ENCODE measurements around the gene ANKRD12.

DNA sequence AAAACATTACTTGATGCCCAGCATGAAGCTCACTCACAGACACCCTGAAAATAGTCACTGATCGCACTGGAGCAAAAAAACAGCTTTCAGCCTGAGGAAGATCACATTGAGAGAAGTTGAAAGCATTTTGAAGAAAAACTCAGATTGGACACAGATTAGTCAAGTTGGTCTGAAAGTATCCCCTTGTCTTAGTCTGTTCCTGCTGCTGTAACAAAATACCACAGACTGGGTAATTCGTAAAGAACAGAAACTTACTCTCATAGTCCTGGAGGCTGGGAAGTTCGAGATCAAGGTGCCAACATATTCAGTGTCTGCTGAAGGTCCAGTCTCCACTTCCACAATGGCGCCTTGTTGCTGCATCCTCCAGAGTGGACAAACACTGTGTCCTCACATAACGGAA lies 48.3 kb upstream of the ANKRD12 start:
- TF ChIP-seq, protein P1, sequence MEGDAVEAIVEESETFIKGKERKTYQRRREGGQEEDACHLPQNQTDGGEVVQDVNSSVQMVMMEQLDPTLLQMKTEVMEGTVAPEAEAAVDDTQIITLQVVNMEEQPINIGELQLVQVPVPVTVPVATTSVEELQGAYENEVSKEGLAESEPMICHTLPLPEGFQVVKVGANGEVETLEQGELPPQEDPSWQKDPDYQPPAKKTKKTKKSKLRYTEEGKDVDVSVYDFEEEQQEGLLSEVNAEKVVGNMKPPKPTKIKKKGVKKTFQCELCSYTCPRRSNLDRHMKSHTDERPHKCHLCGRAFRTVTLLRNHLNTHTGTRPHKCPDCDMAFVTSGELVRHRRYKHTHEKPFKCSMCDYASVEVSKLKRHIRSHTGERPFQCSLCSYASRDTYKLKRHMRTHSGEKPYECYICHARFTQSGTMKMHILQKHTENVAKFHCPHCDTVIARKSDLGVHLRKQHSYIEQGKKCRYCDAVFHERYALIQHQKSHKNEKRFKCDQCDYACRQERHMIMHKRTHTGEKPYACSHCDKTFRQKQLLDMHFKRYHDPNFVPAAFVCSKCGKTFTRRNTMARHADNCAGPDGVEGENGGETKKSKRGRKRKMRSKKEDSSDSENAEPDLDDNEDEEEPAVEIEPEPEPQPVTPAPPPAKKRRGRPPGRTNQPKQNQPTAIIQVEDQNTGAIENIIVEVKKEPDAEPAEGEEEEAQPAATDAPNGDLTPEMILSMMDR (conservative IDR thresholded peaks at IDR 0.05 in 1 of 2, IDR thresholded peaks at IDR 0.05 in 1 of 2; ENCODE audit: low read depth in 1 of 2, low read length in 2 of 2) = no peak
- no peak for TF ChIP-seq EZH2 (IDR thresholded peaks at IDR 0.05; ENCODE audit: low read length, missing control alignments)
